ENCODE results near the gene UNC13B. TPM values are rescaled to one million over a fixed set of nuclear protein-coding genes. Genes with fewer than 3 reads are reported as not detected.

The UNC13B gene
- total RNA-seq, 4 donors from 2014 or later = 20.6 to 30.5 (median 25.3) TPM

DNA sequence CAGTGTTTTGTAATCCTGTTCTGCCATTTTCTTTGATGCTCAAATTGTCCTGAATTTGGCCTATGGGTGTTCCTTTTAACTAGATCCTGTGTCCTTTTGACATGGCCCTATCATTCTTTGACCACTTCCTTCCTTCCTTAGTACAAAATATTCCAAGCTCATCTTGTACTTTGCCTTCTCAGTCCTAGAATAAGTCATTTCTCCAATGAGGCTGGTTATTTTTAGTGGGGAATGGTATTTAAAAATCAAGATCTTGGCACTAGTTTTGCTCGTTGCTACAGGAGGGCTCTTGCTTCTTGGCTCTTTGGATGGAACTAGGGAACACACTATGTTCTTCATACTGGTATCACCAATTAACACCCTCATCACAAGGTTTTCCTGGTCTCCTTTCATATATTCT lies 108.1 kb downstream of the UNC13B start:
- no peak for TF ChIP-seq CTCF (IDR thresholded peaks at IDR 0.05)
- DNase-seq (ENCODE audit: low spot score) = no peak
- ATAC-seq (ENCODE audit: low FRiP score) = no peak

DNA sequence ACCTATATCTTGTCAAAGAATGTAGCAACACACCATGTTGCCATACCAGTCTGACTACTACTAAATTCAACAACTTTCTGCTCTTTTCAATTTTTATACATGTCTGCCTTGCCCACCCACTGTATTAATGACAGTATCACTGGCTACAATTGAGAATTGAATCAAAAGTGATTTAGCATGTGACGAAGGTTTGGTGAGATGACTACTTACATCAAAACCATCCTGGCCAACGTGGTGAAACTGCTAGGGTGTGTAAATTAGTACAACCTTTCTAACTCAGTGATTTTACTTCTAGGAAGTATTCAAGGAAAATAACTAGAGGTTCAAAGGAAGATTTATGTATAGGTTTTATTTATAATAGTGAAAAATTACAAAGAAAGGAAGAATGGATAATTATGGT lies 109.8 kb downstream of the UNC13B start:
- DNase-seq (ENCODE audit: low spot score) (no peak), ATAC-seq (ENCODE audit: low FRiP score) (no peak)
- no peak for TF ChIP-seq CTCF (IDR thresholded peaks at IDR 0.05)

GRCh38 chr9:35272989-35273388 lies 111.2 kb downstream of the UNC13B start:
- ATAC-seq (ENCODE audit: low FRiP score) (no peak), DNase-seq (ENCODE audit: low spot score) (no peak)
- no peak for TF ChIP-seq CTCF (IDR thresholded peaks at IDR 0.05)

DNA sequence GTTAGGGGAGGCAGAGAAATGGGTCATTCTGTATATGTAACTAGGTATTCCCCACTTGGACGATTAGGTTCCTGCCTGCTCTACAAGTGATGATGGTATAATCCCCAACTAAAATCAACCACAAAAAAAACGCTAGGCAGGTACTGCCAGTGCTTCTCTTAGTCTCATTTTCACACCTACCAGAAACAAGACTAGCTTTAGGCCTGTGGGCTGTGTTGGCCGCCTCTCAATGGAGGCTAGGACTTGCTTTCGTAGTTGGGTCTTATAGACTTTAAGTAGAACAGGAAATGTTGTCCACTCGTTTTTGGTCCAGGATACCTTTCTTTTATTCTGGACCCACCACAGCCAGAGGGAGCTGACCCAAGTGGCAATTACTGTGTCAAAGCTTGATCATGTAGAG lies 111.8 kb downstream of the UNC13B start:
- no peak for ATAC-seq (ENCODE audit: low FRiP score)
- no peak for DNase-seq (ENCODE audit: low spot score)
- no peak for TF ChIP-seq CTCF (IDR thresholded peaks at IDR 0.05)

DNA sequence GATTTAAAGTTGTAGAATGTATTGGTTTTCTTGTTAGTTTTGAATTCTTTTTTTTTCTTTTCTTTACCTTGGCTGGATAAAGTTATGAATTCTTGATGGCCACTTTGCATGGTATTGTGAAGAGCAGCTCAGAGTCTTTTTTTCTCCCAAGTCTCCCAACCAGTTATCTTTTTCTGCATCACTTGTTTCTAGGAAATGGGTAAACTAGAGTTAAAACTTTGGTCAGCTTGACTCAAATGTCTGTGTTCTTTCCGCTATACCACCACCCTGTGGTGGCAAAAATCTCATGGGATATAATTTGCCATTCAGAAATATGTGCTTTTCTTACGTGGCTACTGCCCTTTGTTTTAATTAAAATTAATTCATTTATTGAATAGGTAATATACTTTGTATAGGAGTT lies 113.2 kb downstream of the UNC13B start:
- no peak for ATAC-seq (ENCODE audit: low FRiP score)
- DNase-seq (ENCODE audit: low spot score) = no peak
- no peak for TF ChIP-seq CTCF (IDR thresholded peaks at IDR 0.05)

GRCh38 chr9:35277171-35277520 lies 115.3 kb downstream of the UNC13B start:
- no peak for TF ChIP-seq CTCF (IDR thresholded peaks at IDR 0.05)
- DNase-seq (ENCODE audit: low spot score) = no peak
- ATAC-seq (ENCODE audit: low FRiP score) = no peak

GRCh38 chr9:35277628-35278359 lies 116.0 kb downstream of the UNC13B start:
- DNase-seq (ENCODE audit: low spot score) = no peak
- no peak for ATAC-seq (ENCODE audit: low FRiP score)
- no peak for TF ChIP-seq CTCF (IDR thresholded peaks at IDR 0.05)

Measured in omental fat pad (tissue), 4 donors.